Mammary epithelial cell (primary cell): ENCODE results near the gene PLA2R1.

Source experiments
- EZH2 ChIP-seq: IDR thresholded peaks from 2 replicates; pipeline ENCODE4 v1.6.1; 2012; ENCODE audit warnings: low read length, inconsistent platforms, borderline replicate concordance
- TF ChIP-seq, protein P1 (sequence below), 2 donors: IDR thresholded peaks in 1 of 2; conservative IDR thresholded peaks in 1 of 2; 2 replicates each; pipeline ENCODE4 v1.5.1; 2011 to 2012; ENCODE audit warnings: inconsistent platforms in 2 of 2, low read length in 2 of 2, mild to moderate bottlenecking in 2 of 2, control low read depth in 1 of 2, low read depth in 1 of 2; ENCODE audit not compliant: insufficient read depth in 1 of 2; ENCODE audit errors: extremely low read depth in 1 of 2

- TF ChIP-seq, protein P1, sequence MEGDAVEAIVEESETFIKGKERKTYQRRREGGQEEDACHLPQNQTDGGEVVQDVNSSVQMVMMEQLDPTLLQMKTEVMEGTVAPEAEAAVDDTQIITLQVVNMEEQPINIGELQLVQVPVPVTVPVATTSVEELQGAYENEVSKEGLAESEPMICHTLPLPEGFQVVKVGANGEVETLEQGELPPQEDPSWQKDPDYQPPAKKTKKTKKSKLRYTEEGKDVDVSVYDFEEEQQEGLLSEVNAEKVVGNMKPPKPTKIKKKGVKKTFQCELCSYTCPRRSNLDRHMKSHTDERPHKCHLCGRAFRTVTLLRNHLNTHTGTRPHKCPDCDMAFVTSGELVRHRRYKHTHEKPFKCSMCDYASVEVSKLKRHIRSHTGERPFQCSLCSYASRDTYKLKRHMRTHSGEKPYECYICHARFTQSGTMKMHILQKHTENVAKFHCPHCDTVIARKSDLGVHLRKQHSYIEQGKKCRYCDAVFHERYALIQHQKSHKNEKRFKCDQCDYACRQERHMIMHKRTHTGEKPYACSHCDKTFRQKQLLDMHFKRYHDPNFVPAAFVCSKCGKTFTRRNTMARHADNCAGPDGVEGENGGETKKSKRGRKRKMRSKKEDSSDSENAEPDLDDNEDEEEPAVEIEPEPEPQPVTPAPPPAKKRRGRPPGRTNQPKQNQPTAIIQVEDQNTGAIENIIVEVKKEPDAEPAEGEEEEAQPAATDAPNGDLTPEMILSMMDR (conservative IDR thresholded peaks at IDR 0.05 in 1 of 2, IDR thresholded peaks at IDR 0.05 in 1 of 2; ENCODE audit: extremely low read depth in 1 of 2, insufficient read depth in 1 of 2, low read depth in 1 of 2, low read length in 2 of 2) = no peak
- TF ChIP-seq EZH2 = no peak
These were observed 79.3 kb downstream of the PLA2R1 start for GRCh38 chr2:159982842-159983785.
